Kidney (tissue), 14 donors: Measurements from ENCODE around the gene CDH8. TPM values are rescaled to one million over a fixed set of nuclear protein-coding genes. Genes with fewer than 3 reads are reported as not detected.

ENCODE experiments used
- DNase-seq, 5 donors: peaks; one replicate each; pipeline ENCODE4 v3.0.0-alpha.2; 2013 to 2020
- FAIRE-seq: peaks from 2 replicates; lab custom pipeline; 2012; peaks lifted over from hg19 to GRCh38; lab: Jason Lieb, UNC
- H3K27ac ChIP-seq, 2 donors: one replicate each; pipeline ENCODE4 v1.7.0; 2013; ENCODE audit warnings: low read depth in 2 of 2, low read length in 2 of 2, inconsistent platforms in 1 of 2
- H3K27me3 ChIP-seq: one replicate; pipeline ENCODE4 v1.7.1; 2013; ENCODE audit warnings: low read length, inconsistent platforms; ENCODE audit not compliant: control insufficient read depth, insufficient read depth
- H3K36me3 ChIP-seq, 3 donors: one replicate each; pipeline versions ENCODE4 v1.7.0 to v1.7.1; 2013; ENCODE audit warnings: low read length in 3 of 3, control low read depth in 1 of 3, inconsistent platforms in 1 of 3; ENCODE audit not compliant: insufficient read depth in 3 of 3, control insufficient read depth in 2 of 3
- H3K4me1 ChIP-seq, 3 donors: one replicate each; pipeline versions ENCODE4 v1.7.0 to v1.7.1; 2013; ENCODE audit warnings: low read length in 3 of 3, inconsistent platforms in 1 of 3, low read depth in 1 of 3; ENCODE audit not compliant: control insufficient read depth in 2 of 3, insufficient read depth in 2 of 3
- H3K4me3 ChIP-seq, 3 donors: one replicate each; pipeline versions ENCODE4 v1.7.0 to v1.8.1; 2013; ENCODE audit warnings: low read length in 3 of 3, control low read depth in 1 of 3, inconsistent platforms in 1 of 3
- H3K9ac ChIP-seq, 3 donors: one replicate each; pipeline versions ENCODE4 v1.7.0 to v1.7.1; 2013; ENCODE audit warnings: low read length in 3 of 3, control low read depth in 1 of 3, inconsistent platforms in 1 of 3
- H3K9me3 ChIP-seq, 3 donors: one replicate each; pipeline versions ENCODE4 v1.7.0 to v1.7.1; 2013; ENCODE audit warnings: low read length in 3 of 3, control low read depth in 1 of 3, inconsistent platforms in 1 of 3; ENCODE audit not compliant: control insufficient read depth in 2 of 3, insufficient read depth in 1 of 3
- CTCF ChIP-seq: IDR thresholded peaks from 3 replicates; pipeline ENCODE4 v1.5.1; 2012; ENCODE audit warnings: mild to moderate bottlenecking, moderate library complexity, borderline replicate concordance; ENCODE audit not compliant: insufficient read depth; ENCODE audit errors: extremely low read depth
- intact Hi-C: fragments of 100-400 bp; cut with DNase I; formaldehyde crosslinking; loops from one replicate; pipeline ENCODE4 v1.11.1; 2022
- polyA plus RNA-seq: library from polyadenylated mRNA; stranded (reverse); fragments of 350-450 nt; fragmentation: Illumina TruSeq; extraction: RNeasy Lipid Tissue Mini Kit (QIAGEN cat#74804); gene quantifications from one replicate; pipeline ENCODE4 v1.2.3, GENCODE V29; 2014; ENCODE audit warnings: low read depth, low replicate concordance; ENCODE audit not compliant: insufficient read depth
- total RNA-seq: library from RNA; stranded (reverse); fragmentation: NEBNext Ultra II Directional; extraction: Animal tissue kit (Norgen Biotek cat#: 25700); gene quantifications from one replicate; pipeline ENCODE4 v1.2.1, GENCODE V29; 2021
- donor health status: control.
- donor health status: control.
- donor health status: control.
- donor health status: control.
- donor health status: control.
- donor health status: DM: yes; HTN: yes; CAD: no.
- donor health status: Normal renal cell carcinoma (clear cell type).

CDH8 gene
- total and polyA plus RNA-seq, 2 donors from 2014 or later: 0.19 TPM; not detected in 1

- Histone ChIP-seq H3K36me3 (no peaks in the 10 kb centered on the region), H3K4me1 (no peaks in the 10 kb centered on the region), H3K9ac (no peak overlapping the region), H3K9me3 (no peaks in the 10 kb centered on the region), H3K27me3 (no peaks in the 10 kb centered on the region), H3K4me3 (no peak overlapping the region), H3K27ac (no peak overlapping the region)
- DNase-seq (no peak), FAIRE-seq (no peak)
- no peak for TF ChIP-seq CTCF
- intact Hi-C loops: no loop called here
These were observed 272.2 kb downstream of the CDH8 start for GRCh38 chr16:61763991-61764390.

GRCh38 chr16:61763013-61763412, 273.2 kb downstream of the CDH8 start:
- no peak overlapping the region for H3K27ac ChIP-seq
- no peak for TF ChIP-seq CTCF
- intact Hi-C loops: no loop called here
- DNase-seq: no peak
- H3K9me3 ChIP-seq: no peaks in the 10 kb centered on the region
- no peak overlapping the region for H3K9ac ChIP-seq
- no peaks in the 10 kb centered on the region for H3K36me3 ChIP-seq
- no peak overlapping the region for H3K4me3 ChIP-seq
- FAIRE-seq: no peak
- no peaks in the 10 kb centered on the region for H3K27me3 ChIP-seq
- H3K4me1 ChIP-seq: no peaks in the 10 kb centered on the region

- no peak overlapping the region for H3K4me3 ChIP-seq
- FAIRE-seq: no peak
- no peaks in the 10 kb centered on the region for H3K4me1 ChIP-seq
- H3K27me3 ChIP-seq: no peaks in the 10 kb centered on the region
- H3K9ac ChIP-seq: no peak overlapping the region
- intact Hi-C loops: no loop called here
- H3K9me3 ChIP-seq: no peaks in the 10 kb centered on the region
- no peaks in the 10 kb centered on the region for H3K36me3 ChIP-seq
- TF ChIP-seq CTCF: no peak
- H3K27ac ChIP-seq: no peak overlapping the region
- DNase-seq: no peak
These were observed 305.2 kb downstream of the CDH8 start for GRCh38 chr16:61730997-61731396.

GRCh38 chr16:61726701-61727100, 309.5 kb downstream of the CDH8 start:
- no peak overlapping the region for H3K9ac ChIP-seq
- H3K27me3 ChIP-seq: no peaks in the 10 kb centered on the region
- FAIRE-seq (no peak), DNase-seq (no peak)
- no peaks in the 10 kb centered on the region for H3K36me3 ChIP-seq
- H3K9me3 ChIP-seq: no peaks in the 10 kb centered on the region
- no peak for TF ChIP-seq CTCF
- no peak overlapping the region for H3K4me3 ChIP-seq
- intact Hi-C loops: no loop called here
- H3K4me1 ChIP-seq: no peaks in the 10 kb centered on the region
- H3K27ac ChIP-seq: no peak overlapping the region
